Measurements from ENCODE around the gene NAA11.
"Not testable (repeated sequence)": the region's sequence is repeated elsewhere in the genome, so short reads cannot be mapped to it uniquely, and the experiment has no call there.

The NAA11 gene

DNA sequence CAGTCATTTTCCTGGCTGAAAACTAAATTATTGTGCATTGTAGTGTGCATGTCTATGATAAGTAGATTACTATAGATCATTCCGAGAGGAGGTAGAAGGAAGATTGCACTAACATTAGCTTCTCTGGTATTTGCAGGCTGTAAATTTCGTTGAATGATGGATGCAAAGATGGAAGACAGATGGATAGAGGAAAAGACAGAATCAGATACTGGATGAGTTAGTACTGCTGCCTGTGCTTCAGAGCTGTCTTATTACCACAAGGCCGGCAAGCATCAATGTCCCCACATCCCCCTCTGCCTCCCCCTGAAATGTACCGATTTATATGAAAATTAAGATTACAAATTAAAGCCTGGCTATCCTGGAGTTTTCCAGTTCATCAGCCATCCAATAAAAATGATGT lies 17.7 kb downstream of the NAA11 start:
- DNase-seq, result no peak

DNA sequence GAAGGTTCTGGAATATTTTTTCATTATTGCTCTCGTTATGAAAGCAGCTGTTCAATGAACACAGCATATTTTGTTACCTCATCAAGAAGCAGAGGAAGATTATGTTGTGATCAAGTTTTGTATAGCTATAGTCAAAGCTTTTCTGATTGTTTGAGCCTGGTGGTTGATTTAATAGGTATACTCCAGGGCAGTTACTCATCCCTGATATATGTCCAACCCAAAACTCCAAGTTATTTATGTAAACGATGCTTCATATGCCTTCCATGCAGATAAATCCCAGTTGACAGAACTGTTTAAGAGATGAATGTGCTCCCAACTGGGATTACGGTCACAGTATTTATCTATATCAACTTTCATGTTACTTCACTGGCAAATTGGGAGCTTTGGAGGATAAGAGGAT lies 19.1 kb downstream of the NAA11 start:
- no peak for DNase-seq

DNA sequence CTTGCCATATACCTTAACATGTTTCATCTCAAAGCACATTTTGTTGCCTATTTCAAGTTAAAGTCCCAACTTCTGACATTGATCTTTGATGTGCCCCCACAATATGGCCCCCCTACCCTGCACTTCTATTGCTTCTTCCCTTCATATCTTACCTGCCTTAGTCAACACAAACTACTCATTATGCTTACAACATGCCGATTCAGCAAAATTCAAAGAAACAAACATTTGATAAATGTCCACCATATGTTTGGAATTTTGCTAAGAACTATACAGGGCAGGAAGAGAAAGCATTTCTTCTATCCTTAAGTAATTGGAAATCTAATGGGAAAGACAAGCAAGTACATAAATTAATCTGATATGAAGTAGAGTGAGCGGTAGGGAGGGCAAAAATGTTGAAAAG lies 25.6 kb downstream of the NAA11 start:
- DNase-seq, result no peak

DNA sequence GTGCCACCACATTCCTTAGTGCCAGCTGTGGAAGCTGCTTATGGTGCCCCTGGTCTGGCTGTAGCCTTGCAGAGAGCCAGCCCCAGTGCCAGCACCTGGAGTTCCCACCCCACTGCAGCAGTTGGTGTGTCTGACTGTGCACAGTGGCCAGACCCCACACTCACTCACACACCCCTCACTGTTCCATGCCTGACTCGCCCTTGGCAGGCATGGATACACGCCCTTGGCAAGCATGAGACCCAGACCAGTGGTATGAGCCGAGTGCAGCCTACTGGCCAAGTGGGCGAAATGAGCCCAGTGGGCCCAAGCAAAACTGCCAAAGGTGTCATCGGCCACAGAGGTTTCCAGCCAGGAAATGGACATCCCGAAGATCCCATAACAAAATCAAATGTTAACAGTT lies 27.4 kb downstream of the NAA11 start:
- no peak for DNase-seq

DNA sequence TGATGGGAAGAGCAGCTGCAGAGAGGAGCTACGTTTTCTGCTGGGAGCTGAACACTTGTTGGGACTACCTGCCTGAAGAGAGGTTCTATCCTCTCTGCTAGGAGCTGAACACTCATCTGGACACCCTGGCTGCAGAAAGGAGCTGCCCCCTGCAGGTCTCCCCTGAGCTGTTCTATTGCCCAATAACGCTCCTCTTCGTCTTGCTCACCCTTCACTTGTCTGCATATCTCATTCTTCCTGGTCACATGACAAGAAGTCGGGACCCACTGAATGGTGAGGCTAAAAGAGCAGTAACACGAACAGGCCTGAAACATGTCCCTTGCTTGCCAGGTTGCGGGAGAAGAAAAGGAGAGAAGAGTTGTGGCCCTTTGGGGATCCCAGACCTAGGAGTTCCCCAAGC lies 27.8 kb downstream of the NAA11 start:
- no peak for DNase-seq

DNA sequence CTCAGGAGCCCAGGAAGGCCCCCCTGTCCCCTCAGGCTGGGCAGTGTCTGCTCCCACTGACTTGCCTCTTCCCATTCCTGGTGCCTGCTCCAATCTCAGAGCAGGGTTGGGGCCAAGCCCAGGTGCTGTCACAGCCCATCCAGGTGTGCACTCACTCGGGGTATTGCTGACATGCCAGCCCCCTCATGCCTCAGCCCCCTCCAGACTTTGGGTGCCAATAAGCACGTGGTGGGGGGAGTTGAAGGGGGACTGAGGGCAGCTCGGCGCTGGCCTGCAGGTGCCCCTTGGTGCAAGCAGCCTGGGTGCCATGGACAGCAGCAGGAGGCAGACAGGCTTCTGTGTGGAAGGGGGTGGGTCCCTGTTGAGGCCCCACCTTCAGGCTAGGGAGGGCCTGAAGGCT lies 28.4 kb downstream of the NAA11 start:
- DNase-seq, result no peak

DNA sequence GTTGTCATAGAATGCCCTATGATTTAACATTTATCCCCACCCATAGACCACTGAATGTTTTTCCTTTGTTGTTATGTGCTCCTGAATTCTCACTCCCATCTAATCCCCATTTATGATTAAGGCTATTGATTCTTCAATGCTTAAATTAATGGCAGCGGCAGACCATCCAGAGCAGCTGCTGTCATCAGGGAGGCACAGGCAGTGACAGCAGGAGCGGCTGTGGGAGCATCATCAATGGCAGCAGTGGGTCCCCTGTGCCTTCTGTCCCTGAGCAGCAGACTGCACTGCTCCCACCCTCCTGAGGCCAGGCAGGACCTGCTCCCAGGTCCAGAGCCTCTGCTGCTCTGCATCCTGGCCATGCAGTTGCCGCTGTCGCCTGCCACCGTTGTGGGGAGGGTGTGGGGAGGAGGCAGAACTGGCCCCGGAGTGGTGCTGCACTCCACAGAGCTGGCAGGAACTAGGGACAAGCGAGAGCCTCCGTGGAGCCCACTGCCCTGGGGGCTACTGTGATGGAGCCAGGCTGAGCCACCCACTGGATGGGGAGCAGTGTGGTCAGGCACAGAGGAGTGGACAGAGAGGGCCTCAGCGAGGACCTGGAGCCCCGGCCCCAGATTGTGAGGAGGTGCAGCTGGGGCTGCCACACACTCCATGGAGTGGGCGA lies 29.0 kb downstream of the NAA11 start:
- peak; percentile 51 for DNase-seq

DNA sequence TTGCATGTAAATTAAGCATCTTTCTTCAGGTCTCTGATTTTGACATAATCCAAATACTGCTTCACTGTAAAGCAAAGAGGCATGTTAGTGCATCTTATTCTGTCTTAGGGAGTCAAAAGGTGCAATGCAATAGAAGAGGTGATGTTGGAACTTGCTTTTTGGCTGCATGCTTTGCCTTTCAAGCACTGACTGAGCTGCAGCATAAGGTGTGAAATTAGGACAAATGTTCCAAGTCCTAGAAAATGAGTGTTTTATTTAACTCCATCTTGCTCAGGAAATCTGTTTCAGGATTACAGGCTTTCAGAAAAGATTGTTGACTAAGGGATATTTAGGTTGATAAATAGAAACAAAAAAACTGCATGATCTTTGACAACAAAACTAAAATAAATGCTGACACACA lies 30.8 kb downstream of the NAA11 start:
- no peak for DNase-seq

DNA sequence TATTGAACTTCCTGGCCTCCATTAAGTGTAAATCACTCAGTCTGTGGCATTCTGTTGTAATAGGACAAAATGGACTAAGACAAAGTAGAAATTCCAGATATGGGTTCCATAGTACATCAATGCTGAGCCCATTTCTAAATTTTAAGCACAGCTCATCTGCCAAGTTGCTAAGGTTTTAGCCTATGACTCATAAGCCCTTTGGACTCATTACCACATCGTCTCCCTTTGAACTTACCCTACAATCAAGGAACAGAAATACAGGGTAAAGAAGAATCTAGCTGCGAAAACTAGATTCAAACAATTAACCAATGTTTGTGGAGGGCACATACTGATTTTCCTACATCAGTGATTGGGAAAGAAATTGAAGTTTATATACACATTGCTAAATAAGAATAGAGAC lies 31.8 kb downstream of the NAA11 start:
- DNase-seq, result no peak

DNA sequence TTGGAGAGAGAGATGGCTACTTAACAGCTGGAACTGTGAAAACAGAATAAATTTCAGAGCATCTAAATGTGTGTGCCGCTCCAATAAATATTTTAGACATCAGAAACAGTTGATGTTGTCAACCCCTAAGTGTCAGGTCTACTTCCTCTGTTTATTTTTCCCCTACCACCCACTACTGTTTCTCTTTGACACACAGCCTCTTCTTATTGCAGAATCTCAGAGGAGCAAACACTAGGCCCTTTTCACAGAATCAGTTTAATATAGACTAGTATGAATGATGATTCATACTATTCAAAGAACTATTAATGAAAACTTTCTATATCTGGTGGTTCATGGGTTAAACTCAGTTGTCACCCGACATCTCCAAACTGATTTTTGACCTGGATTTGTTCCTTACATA lies 33.9 kb downstream of the NAA11 start:
- DNase-seq, result no peak

DNA sequence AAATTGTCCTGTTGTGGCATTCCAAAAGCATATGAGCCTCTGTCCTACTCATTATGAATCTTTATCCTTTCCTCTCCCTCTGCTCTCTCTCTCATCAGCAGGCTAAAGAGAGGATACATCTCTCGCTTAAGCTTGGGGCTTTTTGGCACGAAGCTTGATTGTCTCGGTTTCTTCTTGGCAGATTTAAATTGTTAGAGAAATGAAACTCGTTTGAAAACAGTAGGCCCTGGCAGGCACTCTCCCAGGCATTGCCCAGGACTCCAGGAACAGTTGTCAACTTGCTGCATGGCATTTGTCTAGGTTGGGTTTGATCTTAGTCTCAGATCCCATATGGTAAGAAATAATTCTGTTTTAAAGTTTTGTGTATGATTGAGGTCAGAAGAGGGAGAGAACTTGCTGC lies 35.5 kb downstream of the NAA11 start:
- DNase-seq, result no peak

DNA sequence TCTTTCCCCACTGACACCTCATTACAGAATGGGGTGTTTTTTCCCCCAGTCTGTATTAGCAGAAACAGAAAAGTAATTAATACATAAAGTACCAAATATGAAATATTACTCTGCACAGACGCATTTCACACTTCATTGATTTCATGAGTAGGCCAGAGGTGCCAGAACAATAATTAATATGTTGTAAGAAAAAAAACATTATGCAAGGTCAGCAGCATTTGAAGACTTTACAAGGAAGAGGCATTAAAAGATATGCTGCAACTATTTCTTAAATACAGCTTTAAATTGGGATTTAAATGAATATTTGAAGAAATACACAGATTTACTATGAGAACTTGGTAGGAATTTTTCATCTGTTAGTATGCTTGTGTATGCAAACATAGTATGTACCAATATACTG lies 37.7 kb downstream of the NAA11 start:
- no peak for DNase-seq

DNA sequence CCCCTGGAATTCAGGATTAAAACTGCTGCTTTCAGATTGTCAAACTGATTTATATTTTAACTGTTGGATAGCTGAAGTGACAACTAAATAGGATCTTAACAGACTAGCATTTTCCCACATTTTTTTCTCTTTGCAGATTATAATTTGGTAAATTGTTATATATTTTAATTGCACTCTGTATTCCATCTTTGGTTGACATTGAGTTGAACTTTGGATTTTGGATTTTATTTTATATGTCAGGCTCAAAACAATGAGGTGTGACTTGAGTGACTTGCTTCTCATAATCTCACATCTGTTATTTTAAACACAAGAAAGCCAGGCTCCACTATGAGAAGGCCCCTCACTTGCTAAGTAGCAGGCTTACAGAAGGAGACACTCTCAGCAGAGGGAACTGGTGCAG lies 38.1 kb downstream of the NAA11 start:
- DNase-seq, result peak; percentile 73

DNA sequence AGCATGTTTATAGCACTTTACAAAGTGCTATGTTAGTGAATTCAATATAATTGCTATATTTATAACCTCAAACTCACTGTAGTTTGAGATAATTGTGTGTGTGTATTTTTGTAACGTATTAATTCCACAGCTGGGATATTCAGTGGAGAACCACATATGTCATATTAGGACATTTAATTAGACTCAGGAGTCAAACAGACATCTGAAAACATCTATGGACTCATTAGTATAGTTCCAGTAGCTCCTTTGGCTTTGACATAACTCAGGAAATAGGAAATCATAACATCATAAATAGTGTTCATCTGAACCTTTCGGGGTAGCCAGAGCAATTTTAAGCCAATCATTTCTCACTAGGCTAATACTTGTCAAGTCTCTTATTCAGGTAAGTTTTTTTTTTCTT lies 38.8 kb downstream of the NAA11 start:
- DNase-seq, result no peak

DNA sequence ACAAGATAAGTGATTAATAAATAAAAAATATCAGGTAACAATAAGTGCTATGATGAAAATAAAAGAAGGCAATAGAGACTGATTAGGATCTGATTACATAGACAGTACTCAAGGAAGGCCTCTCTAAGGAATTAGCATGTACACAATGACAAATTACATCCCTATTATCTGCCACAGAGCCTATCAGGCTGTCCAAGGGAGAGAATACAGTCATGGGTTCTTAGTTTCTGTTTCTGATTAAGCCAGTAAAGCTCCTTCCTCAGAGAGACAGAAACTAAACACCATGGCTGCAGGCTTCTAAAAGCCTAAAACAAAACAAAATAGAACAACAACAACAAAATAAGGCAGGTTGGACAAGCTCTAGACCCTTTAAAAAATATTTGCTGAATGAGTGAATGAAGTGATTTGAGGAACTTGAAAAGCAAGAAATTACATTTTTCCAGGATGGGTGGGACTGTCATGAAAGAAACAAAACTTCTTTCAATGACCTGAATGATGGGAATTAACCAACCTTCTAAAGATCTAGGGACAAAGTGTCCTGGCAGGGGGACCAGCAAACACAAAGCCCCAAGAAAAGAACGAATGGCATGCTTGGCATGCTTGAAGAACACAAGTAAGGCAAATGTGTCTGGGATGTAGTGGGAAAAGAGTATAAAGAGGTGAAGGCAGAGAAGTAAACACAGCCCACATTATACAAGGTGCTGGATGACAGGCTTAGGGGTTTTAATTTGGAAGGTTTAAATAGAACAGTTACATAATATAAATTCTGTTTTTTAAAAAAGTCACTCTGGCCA lies 44.1 kb downstream of the NAA11 start:
- no peak for DNase-seq

DNA sequence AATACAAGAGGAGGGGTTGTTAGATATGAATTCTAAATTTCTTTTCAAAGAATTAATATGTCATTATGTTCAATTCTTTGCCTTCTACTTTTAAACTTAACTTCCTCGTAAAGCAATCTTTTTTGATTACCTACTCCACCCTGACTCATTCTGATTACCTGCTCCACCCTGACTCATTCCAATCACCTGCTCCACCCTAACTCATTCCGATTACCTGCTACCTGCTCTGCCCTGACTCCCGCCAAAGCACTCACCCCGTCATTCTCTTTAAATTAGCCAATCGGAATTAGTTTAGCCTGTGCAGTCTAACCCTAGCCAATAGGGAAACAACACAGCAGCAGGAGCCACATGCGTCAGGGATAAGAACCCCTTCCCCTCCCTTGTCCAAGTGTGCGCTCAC lies 48.4 kb downstream of the NAA11 start:
- DNase-seq, result not testable (repeated sequence)

DNA sequence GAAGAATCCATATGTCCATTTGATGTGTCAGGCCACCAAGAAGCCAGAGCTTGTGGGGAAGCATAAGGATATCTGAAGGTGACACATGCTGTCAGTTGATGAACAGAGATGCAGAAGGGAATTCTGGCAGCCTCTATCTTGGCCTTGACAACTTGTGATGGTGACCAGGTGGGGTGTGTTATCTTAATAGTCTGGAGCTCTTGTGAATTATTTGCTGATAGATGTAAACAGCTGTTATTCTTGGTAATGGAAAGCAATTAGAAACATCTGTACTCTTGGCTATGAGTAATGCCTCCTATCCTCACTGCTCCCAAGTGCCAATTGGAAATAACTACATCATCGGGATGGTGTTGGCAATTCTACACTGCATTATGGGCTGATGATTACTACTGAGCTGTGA lies 51.9 kb downstream of the NAA11 start:
- DNase-seq, result peak; percentile 44

DNA sequence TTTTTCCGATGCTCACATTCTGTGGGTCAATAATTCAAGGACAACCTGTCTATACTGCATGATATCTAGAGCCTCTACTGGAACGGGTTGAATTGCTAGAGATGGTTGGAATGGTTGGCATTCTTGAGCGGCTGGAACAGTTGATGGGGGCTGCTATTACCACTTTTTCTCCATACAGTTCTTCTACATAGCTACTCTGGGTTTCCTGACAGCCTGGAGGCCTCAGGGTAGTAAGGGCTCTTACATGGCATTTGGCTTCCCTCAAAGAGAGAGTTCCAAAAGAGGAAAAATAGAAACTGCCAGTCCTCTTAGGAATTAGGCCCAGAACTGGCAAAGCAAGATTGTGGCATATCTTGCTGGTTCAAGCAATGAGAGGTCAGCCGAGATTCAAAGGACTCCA lies 53.1 kb downstream of the NAA11 start:
- no peak for DNase-seq

DNA sequence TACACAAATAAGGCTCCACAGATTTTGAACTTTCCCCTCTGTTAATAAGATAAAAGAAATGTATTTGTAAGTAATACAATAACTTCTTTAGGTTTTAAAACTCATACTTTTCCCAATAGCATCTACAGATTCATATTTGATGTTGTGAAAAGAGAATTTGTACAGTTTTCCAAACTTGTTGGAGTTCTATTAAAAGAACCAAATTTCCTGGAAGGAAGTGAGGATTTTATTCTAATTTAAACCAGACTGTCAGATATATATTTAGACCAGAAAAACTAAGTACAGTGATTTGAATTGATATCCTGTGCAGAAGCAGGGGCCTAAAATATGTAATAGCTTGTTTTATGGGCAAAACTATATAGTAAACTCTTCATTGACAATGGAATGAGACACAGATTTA lies 53.7 kb downstream of the NAA11 start:
- DNase-seq, result no peak

DNA sequence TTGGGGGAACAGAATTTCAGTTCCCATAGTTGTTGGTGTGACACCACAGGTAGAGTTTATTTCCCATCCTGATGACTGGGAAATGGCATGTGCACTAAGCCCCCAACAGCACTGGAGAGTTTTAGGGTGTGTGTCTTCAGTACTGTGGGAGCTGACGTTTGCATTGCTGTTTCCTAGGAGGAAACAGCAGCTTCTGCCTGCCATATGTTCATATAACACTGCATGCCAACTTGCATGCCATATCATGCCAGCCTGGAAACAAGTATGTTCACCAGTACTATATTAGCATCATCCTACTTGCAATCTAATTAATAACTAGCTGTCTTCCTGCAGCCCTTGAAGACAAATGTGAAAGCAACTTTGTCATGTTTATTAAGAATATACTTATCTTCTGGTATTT lies 58.2 kb downstream of the NAA11 start:
- no peak for DNase-seq

Measured in eye (tissue), 1 donor.